Neural cell (in vitro differentiated cells): ENCODE results near the gene NCF2. TPM values are rescaled to one million over a fixed set of nuclear protein-coding genes. Genes with fewer than 3 reads are reported as not detected.

Experiments
- H2AFZ ChIP-seq: fragments of 200-600, 300-800 bp; sonication (generic), shearing (Covaris generic); 2 replicates; pipeline ENCODE4 v1.6.0; 2014; ENCODE audit warnings: low read depth, mild to moderate bottlenecking, antibody characterized with exemption, low read length, moderate library complexity
- H3F3A ChIP-seq: fragments of 200-600 bp; shearing (Covaris generic); 2 replicates; pipeline ENCODE4 v1.6.1; 2016; ENCODE audit warnings: mild to moderate bottlenecking, moderate library complexity, mixed read lengths, antibody characterized with exemption, low read length; ENCODE audit not compliant: insufficient read depth, poor library complexity, severe bottlenecking
- H3K27ac ChIP-seq: fragments of 200-600, 300-800 bp; sonication (generic), shearing (Covaris generic); 2 replicates; pipeline ENCODE4 v1.5.1; 2014; ENCODE audit warnings: mild to moderate bottlenecking, low read length, moderate library complexity
- H3K27me3 ChIP-seq: fragments of 300-800, 200-600 bp; sonication (generic), shearing (Covaris generic); 2 replicates; pipeline ENCODE4 v1.6.0; 2014; ENCODE audit warnings: mild to moderate bottlenecking, low read depth, low read length, moderate library complexity; ENCODE audit not compliant: insufficient read depth
- H3K36me3 ChIP-seq: fragments of 300-800, 200-600 bp; sonication (generic), shearing (Covaris generic); 2 replicates; pipeline ENCODE4 v1.5.1; 2014; ENCODE audit warnings: mild to moderate bottlenecking, antibody characterized with exemption, low read length, moderate library complexity; ENCODE audit not compliant: insufficient read depth
- H3K4me2 ChIP-seq: fragments of 300-800, 200-600 bp; sonication (generic), shearing (Covaris generic); 2 replicates; pipeline ENCODE4 v1.6.0; 2014; ENCODE audit warnings: mild to moderate bottlenecking, low read length
- H3K4me3 ChIP-seq: fragments of 300-800, 200-600 bp; sonication (generic), shearing (Covaris generic); 2 replicates; pipeline ENCODE4 v1.5.1; 2014; ENCODE audit warnings: mild to moderate bottlenecking, low read length, moderate library complexity
- H3K79me2 ChIP-seq: fragments of 200-600 bp; shearing (Covaris generic); replicated peaks from 2 replicates; pipeline ENCODE4 v1.6.0; 2014; ENCODE audit warnings: mild to moderate bottlenecking, low read length, moderate library complexity; ENCODE audit not compliant: insufficient read depth
- H3K9ac ChIP-seq: fragments of 300-800, 200-600 bp; sonication (generic), shearing (Covaris generic); 2 replicates; pipeline ENCODE4 v1.6.1; 2016; ENCODE audit warnings: mild to moderate bottlenecking, low read length, mixed read lengths
- H3K9me2 ChIP-seq: fragments of 200-600 bp; shearing (Covaris generic); 2 replicates; pipeline ENCODE4 v1.6.1; 2016; ENCODE audit warnings: mild to moderate bottlenecking, low read length, mixed read lengths; ENCODE audit not compliant: insufficient read depth
- H3K9me3 ChIP-seq: fragments of 200-600, 300-800 bp; sonication (generic), shearing (Covaris generic); 2 replicates; pipeline ENCODE4 v1.6.1; 2016; ENCODE audit warnings: mild to moderate bottlenecking, mixed run types, low read length, moderate library complexity, mixed read lengths
- H4K20me1 ChIP-seq: fragments of 200-600 bp; shearing (Covaris generic); 2 replicates; pipeline ENCODE4 v1.6.1; 2016; ENCODE audit warnings: mild to moderate bottlenecking, mixed run types; ENCODE audit not compliant: insufficient read depth
- CTCF ChIP-seq: fragments of 450-650 bp; IDR thresholded peaks from 2 replicates; pipeline ENCODE4 v1.5.1; 2014; ENCODE audit warnings: antibody characterized with exemption, mild to moderate bottlenecking, moderate library complexity; ENCODE audit not compliant: poor library complexity, severe bottlenecking
- EP300 ChIP-seq: fragments of 450-650 bp; conservative IDR thresholded peaks from 2 replicates; pipeline ENCODE4 v1.6.1; 2014; ENCODE audit warnings: antibody characterized with exemption, mild to moderate bottlenecking, moderate library complexity; ENCODE audit not compliant: poor library complexity, severe bottlenecking
- EZH2 ChIP-seq: fragments of 200-600, 300-800 bp; shearing (Covaris generic), sonication (generic); IDR thresholded peaks from 2 replicates; pipeline ENCODE4 v1.6.1; 2014; ENCODE audit warnings: antibody characterized with exemption, low read length, borderline replicate concordance, mild to moderate bottlenecking; ENCODE audit not compliant: insufficient read depth, poor library complexity, severe bottlenecking
- MXI1 ChIP-seq: fragments of 450-650 bp; conservative IDR thresholded peaks from 2 replicates; pipeline ENCODE4 v1.6.1; 2014; ENCODE audit warnings: antibody characterized with exemption, mild to moderate bottlenecking; ENCODE audit not compliant: poor library complexity, severe bottlenecking
- POLR2AphosphoS5 ChIP-seq: IDR thresholded peaks from 2 replicates; pipeline ENCODE4 v1.6.1; 2012
- RAD21 ChIP-seq: fragments of 450-650 bp; conservative IDR thresholded peaks from 2 replicates; pipeline ENCODE4 v1.6.1; 2014; ENCODE audit warnings: antibody characterized with exemption, mild to moderate bottlenecking, moderate library complexity
- SMC3 ChIP-seq: fragments of 450-650 bp; conservative IDR thresholded peaks from 2 replicates; pipeline ENCODE4 v1.6.1; 2014; ENCODE audit warnings: antibody characterized with exemption, mild to moderate bottlenecking, moderate library complexity; ENCODE audit not compliant: poor library complexity
- TAF1 ChIP-seq: IDR thresholded peaks from 2 replicates; pipeline ENCODE4 v1.6.1; 2012; ENCODE audit warnings: low read depth
- polyA plus RNA-seq: library from polyadenylated mRNA; depleted of rRNA; stranded (reverse); fragments of >200 nt; gene quantifications from 2 replicates; pipeline ENCODE4 v1.2.3, GENCODE V29; 2014
- TF ChIP-seq, protein P1 (sequence below): IDR thresholded peaks from 2 replicates; pipeline ENCODE4 v1.6.1; 2012; ENCODE audit warnings: borderline replicate concordance

NCF2 gene
- polyA plus RNA-seq, 1 donor from 2014 or later = not detected

- H3K27ac ChIP-seq = no peak overlapping the region
- H3K36me3 ChIP-seq = peaks cover 22% of the 10 kb centered on the region
- H3K27me3 ChIP-seq = no peaks in the 10 kb centered on the region
- no peaks in the 10 kb centered on the region for H4K20me1 ChIP-seq
- no peak for TF ChIP-seq POLR2AphosphoS5
- no peak for TF ChIP-seq CTCF
- TF ChIP-seq MXI1 = no peak
- TF ChIP-seq RAD21 = no peak
- TF ChIP-seq, protein P1, sequence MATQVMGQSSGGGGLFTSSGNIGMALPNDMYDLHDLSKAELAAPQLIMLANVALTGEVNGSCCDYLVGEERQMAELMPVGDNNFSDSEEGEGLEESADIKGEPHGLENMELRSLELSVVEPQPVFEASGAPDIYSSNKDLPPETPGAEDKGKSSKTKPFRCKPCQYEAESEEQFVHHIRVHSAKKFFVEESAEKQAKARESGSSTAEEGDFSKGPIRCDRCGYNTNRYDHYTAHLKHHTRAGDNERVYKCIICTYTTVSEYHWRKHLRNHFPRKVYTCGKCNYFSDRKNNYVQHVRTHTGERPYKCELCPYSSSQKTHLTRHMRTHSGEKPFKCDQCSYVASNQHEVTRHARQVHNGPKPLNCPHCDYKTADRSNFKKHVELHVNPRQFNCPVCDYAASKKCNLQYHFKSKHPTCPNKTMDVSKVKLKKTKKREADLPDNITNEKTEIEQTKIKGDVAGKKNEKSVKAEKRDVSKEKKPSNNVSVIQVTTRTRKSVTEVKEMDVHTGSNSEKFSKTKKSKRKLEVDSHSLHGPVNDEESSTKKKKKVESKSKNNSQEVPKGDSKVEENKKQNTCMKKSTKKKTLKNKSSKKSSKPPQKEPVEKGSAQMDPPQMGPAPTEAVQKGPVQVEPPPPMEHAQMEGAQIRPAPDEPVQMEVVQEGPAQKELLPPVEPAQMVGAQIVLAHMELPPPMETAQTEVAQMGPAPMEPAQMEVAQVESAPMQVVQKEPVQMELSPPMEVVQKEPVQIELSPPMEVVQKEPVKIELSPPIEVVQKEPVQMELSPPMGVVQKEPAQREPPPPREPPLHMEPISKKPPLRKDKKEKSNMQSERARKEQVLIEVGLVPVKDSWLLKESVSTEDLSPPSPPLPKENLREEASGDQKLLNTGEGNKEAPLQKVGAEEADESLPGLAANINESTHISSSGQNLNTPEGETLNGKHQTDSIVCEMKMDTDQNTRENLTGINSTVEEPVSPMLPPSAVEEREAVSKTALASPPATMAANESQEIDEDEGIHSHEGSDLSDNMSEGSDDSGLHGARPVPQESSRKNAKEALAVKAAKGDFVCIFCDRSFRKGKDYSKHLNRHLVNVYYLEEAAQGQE = no peak
- no peak for TF ChIP-seq SMC3
- TF ChIP-seq EP300 = no peak
- TF ChIP-seq EZH2 = no peak
- TF ChIP-seq TAF1 = no peak
- H3K9me2 ChIP-seq = no peaks in the 10 kb centered on the region
- no peak overlapping the region for H3K4me3 ChIP-seq
- no peaks in the 10 kb centered on the region for H3K9me3 ChIP-seq
- no peak overlapping the region for H3K9ac ChIP-seq
- H2AFZ ChIP-seq = no peak overlapping the region
- H3K79me2 ChIP-seq = no peaks in the 10 kb centered on the region
- H3F3A ChIP-seq = no peaks in the 10 kb centered on the region
- H3K4me2 ChIP-seq = no peak overlapping the region
These were observed 36.9 kb downstream of the NCF2 start for GRCh38 chr1:183553331-183553730.

GRCh38 chr1:183552891-183553290 lies 37.4 kb downstream of the NCF2 start:
- Histone ChIP-seq H3K4me3 (no peak overlapping the region), H3K79me2 (no peaks in the 10 kb centered on the region), H3K9ac (no peak overlapping the region), H2AFZ (no peak overlapping the region), H3F3A (no peaks in the 10 kb centered on the region), H3K36me3 (peaks cover 25% of the 10 kb centered on the region), H4K20me1 (no peaks in the 10 kb centered on the region), H3K27ac (no peak overlapping the region), H3K4me2 (no peak overlapping the region), H3K27me3 (no peaks in the 10 kb centered on the region), H3K9me3 (no peaks in the 10 kb centered on the region), H3K9me2 (no peaks in the 10 kb centered on the region)
- TF ChIP-seq, protein P1 = no peak
- TF ChIP-seq SMC3 = no peak
- TF ChIP-seq POLR2AphosphoS5 = no peak
- no peak for TF ChIP-seq TAF1
- TF ChIP-seq EZH2 = no peak
- TF ChIP-seq CTCF = no peak
- no peak for TF ChIP-seq RAD21
- TF ChIP-seq EP300 = no peak
- no peak for TF ChIP-seq MXI1
